Cardiac muscle cell (in vitro differentiated cells and primary cell): Measurements from ENCODE around the gene ZNF281. TPM values are rescaled to one million over a fixed set of nuclear protein-coding genes. Genes with fewer than 3 reads are reported as not detected.
"Not testable (repeated sequence)": the region's sequence is repeated elsewhere in the genome, so short reads cannot be mapped to it uniquely, and the experiment has no call there.

Source experiments
- DNase-seq, 2 donors: peaks; one replicate each; pipeline versions ENCODE4 v3.0.0 to v3.0.0-alpha.2; 2010 to 2017; ENCODE audit warnings: low read depth in 1 of 2, low spot score in 1 of 2
- H3K27ac ChIP-seq: fragments of 200-600 bp; sonication (generic); 2 replicates; pipeline ENCODE4 v1.5.1; 2016
- H3K27me3 ChIP-seq: fragments of 200-600 bp; sonication (generic); 2 replicates; pipeline ENCODE4 v1.6.0; 2016; ENCODE audit warnings: control low read depth
- H3K36me3 ChIP-seq: fragments of 200-600 bp; sonication (generic); 2 replicates; pipeline ENCODE4 v1.5.1; 2016; ENCODE audit warnings: control low read depth
- H3K4me1 ChIP-seq: fragments of 200-600 bp; sonication (generic); 2 replicates; pipeline ENCODE4 v1.8.1; 2017; ENCODE audit warnings: low read depth, mild to moderate bottlenecking, mixed run types
- H3K4me3 ChIP-seq: fragments of 200-600 bp; sonication (generic); 2 replicates; pipeline ENCODE4 v1.5.1; 2016; ENCODE audit warnings: mild to moderate bottlenecking
- H3K9me3 ChIP-seq: fragments of 200-600 bp; sonication (generic); 2 replicates; pipeline ENCODE4 v1.5.1; 2017; ENCODE audit warnings: low read depth, mild to moderate bottlenecking, control low read depth
- CTCF ChIP-seq: IDR thresholded peaks from 2 replicates; pipeline ENCODE4 v1.5.1; 2012; ENCODE audit warnings: low read depth, mild to moderate bottlenecking, low read length
- polyA plus RNA-seq: library from polyadenylated mRNA; unstranded; fragments of >200 nt; fragmentation: Nextera tagmentation; extraction: Ambion mirVana; gene quantifications from 2 replicates; pipeline ENCODE4 v1.2.1, GENCODE V29; 2016
- total RNA-seq: library from RNA; depleted of rRNA; stranded (reverse); fragments of >200 nt; gene quantifications from 2 replicates; pipeline ENCODE4 v1.2.3, GENCODE V29; 2016

Gene ZNF281
- total and polyA plus RNA-seq, 2 experiments from 2014 or later = 19.8 to 20.4 TPM

DNA sequence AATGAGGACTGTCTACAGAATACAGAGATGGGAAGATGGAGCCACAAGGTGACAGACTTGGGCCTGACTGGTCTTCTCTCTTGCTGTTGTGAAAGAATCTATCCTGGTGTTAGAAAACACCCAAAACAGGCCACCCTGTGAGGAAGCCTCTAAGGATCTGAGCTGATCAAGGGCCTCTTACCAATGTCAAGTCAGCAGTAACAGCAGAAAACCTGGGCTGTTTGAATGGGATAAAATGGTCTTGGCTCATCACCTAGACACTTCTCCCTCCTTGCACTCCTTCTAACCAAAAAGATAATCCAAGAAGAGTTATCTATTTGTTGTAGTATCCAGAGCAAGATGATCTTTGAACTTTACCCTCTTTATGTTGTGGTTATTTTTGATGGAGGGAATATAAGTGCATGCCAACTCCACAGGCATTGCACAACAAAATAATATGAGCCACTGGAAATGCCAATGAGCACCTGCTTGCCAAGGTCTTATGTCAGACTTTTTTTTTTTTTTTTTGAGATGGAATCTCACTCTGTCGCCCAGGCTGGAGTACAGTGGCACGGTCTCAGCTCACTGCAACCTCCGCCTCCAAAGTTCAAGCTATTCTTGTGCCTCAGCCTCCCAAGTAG is 32.8 kb upstream of the ZNF281 start:
- DNase-seq = no peak
- Histone ChIP-seq H3K4me1 (no peaks in the 10 kb centered on the region), H3K27me3 (no peaks in the 10 kb centered on the region), H3K9me3 (no peaks in the 10 kb centered on the region), H3K27ac (no peak overlapping the region), H3K4me3 (no peak overlapping the region), H3K36me3 (no peaks in the 10 kb centered on the region)
- no peak for TF ChIP-seq CTCF

- TF ChIP-seq CTCF = no peak
- no peak for DNase-seq
- Histone ChIP-seq H3K4me1 (no peaks in the 10 kb centered on the region), H3K36me3 (no peaks in the 10 kb centered on the region), H3K4me3 (no peak overlapping the region), H3K27me3 (no peaks in the 10 kb centered on the region), H3K9me3 (no peaks in the 10 kb centered on the region), H3K27ac (no peak overlapping the region)
Measured at GRCh38 chr1:200442023-200442422, 32.2 kb upstream of the ZNF281 start.

DNA sequence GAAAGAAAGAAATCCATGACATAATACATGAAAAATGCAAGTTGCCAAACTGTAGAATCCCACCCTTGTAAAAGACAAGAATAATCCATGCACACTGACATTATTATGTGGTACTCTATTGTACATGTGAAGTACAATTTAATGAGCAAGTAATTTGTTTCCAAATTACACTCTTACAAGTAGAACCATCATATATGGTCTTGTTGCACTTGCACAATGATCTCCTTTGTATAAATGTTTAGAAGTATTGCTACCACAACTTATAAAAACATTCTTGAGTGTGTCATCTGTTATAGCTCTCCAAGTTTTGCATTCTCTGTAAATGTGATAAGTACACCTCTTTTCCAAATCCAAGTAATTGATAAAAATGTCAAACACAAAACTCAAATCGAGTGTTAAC is 29.1 kb upstream of the ZNF281 start:
- no peak for TF ChIP-seq CTCF
- H3K27ac ChIP-seq = no peak overlapping the region
- no peak overlapping the region for H3K4me3 ChIP-seq
- H3K9me3 ChIP-seq = no peaks in the 10 kb centered on the region
- no peak for DNase-seq
- no peaks in the 10 kb centered on the region for H3K27me3 ChIP-seq
- H3K4me1 ChIP-seq = no peaks in the 10 kb centered on the region
- no peaks in the 10 kb centered on the region for H3K36me3 ChIP-seq

DNA sequence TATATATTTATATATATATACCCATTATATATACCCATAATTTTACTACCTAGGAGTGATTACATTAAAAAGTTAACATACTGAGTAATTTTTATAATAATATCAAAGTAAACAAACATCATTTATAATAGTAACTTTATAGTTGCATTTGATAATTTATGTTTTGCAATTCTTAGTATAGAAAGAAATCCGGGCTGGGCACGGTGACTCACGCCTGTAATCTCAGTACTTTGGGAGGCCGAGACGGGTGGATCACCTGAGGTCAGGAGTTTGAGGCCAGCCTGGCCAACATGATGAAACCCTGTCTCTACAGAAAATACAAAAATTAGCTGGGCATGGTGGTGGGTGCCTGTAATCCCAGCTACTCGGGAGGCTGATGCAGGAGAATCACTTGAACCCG is 28.6 kb upstream of the ZNF281 start:
- DNase-seq, H3K27ac ChIP-seq, H3K27me3 ChIP-seq, H3K9me3 ChIP-seq, H3K4me1 ChIP-seq, H3K36me3 ChIP-seq, H3K4me3 ChIP-seq: not testable (repeated sequence)

- no peaks in the 10 kb centered on the region for H3K4me1 ChIP-seq
- no peak for TF ChIP-seq CTCF
- H3K27me3 ChIP-seq = no peaks in the 10 kb centered on the region
- H3K9me3 ChIP-seq = no peaks in the 10 kb centered on the region
- H3K36me3 ChIP-seq = no peaks in the 10 kb centered on the region
- no peak overlapping the region for H3K27ac ChIP-seq
- no peak overlapping the region for H3K4me3 ChIP-seq
- no peak for DNase-seq
Measured at GRCh38 chr1:200437556-200438203, 27.8 kb upstream of the ZNF281 start.

GRCh38 chr1:200437088-200437487 is 27.3 kb upstream of the ZNF281 start:
- Histone ChIP-seq H3K9me3 (no peaks in the 10 kb centered on the region), H3K36me3 (no peaks in the 10 kb centered on the region), H3K4me1 (no peaks in the 10 kb centered on the region), H3K27me3 (no peaks in the 10 kb centered on the region), H3K4me3 (no peak overlapping the region), H3K27ac (no peak overlapping the region)
- no peak for TF ChIP-seq CTCF
- no peak for DNase-seq
